Stomach (tissue), 9 donors: Measurements from ENCODE around the gene L3MBTL4. TPM values are rescaled to one million over a fixed set of nuclear protein-coding genes. Genes with fewer than 3 reads are reported as not detected.

ENCODE experiments used
- DNase-seq, 2 donors: peaks; one replicate each; pipeline versions ENCODE4 v3.0.0 to v3.0.0-alpha.2; 2013 to 2019
- H3K27ac ChIP-seq, 5 donors: fragments of 200-600 bp in 4 of 5; sonication (generic) in 4 of 5; one replicate each; pipeline ENCODE4 v1.5.1; 2013 to 2019; ENCODE audit warnings: mild to moderate bottlenecking in 1 of 5, moderate library complexity in 1 of 5
- H3K27me3 ChIP-seq, 3 donors: fragments of 200-600 bp; sonication (generic); one replicate each; pipeline ENCODE4 v1.5.1; 2017 to 2019; ENCODE audit warnings: mixed run types in 1 of 3
- H3K36me3 ChIP-seq, 4 donors: fragments of 200-600 bp; sonication (generic); 1 replicate in 3 of 4; 2 replicates in 1 of 4; pipeline ENCODE4 v1.5.1; 2016 to 2019
- H3K4me1 ChIP-seq, 4 donors: fragments of 200-600 bp; sonication (generic); one replicate each; pipeline ENCODE4 v1.5.1; 2016 to 2019
- H3K4me3 ChIP-seq, 4 donors: fragments of 200-600 bp; sonication (generic) in 3 of 4; one replicate each; pipeline ENCODE4 v1.5.1; 2016 to 2019; ENCODE audit warnings: mild to moderate bottlenecking in 1 of 4
- H3K9me3 ChIP-seq, 4 donors: fragments of 200-600 bp; sonication (generic); one replicate each; pipeline ENCODE4 v1.5.1; 2016 to 2019
- EP300 ChIP-seq: sonication (generic); formaldehyde crosslinking; IDR thresholded peaks from one replicate; pipeline ENCODE4 v1.6.1; 2017; ENCODE audit warnings: antibody characterized with exemption
- POLR2A ChIP-seq, 4 donors: fragments of 450-650 bp; IDR thresholded peaks; one replicate each; pipeline ENCODE4 v1.6.1; 2016; ENCODE audit warnings: antibody characterized with exemption in 4 of 4, control low read depth in 2 of 4, mild to moderate bottlenecking in 1 of 4, moderate library complexity in 1 of 4
- POLR2AphosphoS5 ChIP-seq, 3 donors: sonication (generic); formaldehyde crosslinking; IDR thresholded peaks; one replicate each; pipeline ENCODE4 v1.6.1; 2016; ENCODE audit warnings: antibody characterized with exemption in 3 of 3
- WGBS, 5 donors: extraction: QIAGEN DNeasy Blood & Tissue Kit in 3 of 5; methylation state at CpG; one replicate each; pipeline versions ENCODE4 v1.1.5 to v1.1.7; 2013 to 2018; 5-methylcytosine and 5-hydroxymethylcytosine counted together
- intact Hi-C: fragments of 100-400 bp; cut with DNase I; formaldehyde crosslinking; loops from one replicate; pipeline ENCODE4 v1.15.1; 2023; ENCODE audit warnings: low total_unique reads
- polyA plus RNA-seq, 3 donors: library from polyadenylated mRNA; stranded (reverse); fragments of 200-250 nt; gene quantifications; one replicate each; pipeline ENCODE4 v1.2.3, GENCODE V29; 2013
- total RNA-seq, 5 donors: library from RNA; depleted of rRNA; stranded (reverse); fragments of >200 nt; gene quantifications; one replicate each; pipeline versions ENCODE4 v1.1.0 to v1.2.3, GENCODE V29; 2014 to 2016
- TF ChIP-seq, protein P1 (sequence below), 7 experiments: fragments of 450-650 bp in 4 of 7; fragments of 200-600 bp in 3 of 7; sonication (generic) in 3 of 7; IDR thresholded peaks; one replicate each; pipeline ENCODE4 v1.5.1; 2016 to 2019; ENCODE audit warnings: antibody characterized with exemption in 7 of 7, control low read depth in 2 of 7, mild to moderate bottlenecking in 1 of 7
- donor health status: healthy with polysubstance abuse.
- donor health status: Bipolar disorder and iron deficiency.
- donor health status: healthy.

The L3MBTL4 gene
- total and polyA plus RNA-seq, 8 donors, result 1.9 to 23.3 (median 7.6) TPM

DNA sequence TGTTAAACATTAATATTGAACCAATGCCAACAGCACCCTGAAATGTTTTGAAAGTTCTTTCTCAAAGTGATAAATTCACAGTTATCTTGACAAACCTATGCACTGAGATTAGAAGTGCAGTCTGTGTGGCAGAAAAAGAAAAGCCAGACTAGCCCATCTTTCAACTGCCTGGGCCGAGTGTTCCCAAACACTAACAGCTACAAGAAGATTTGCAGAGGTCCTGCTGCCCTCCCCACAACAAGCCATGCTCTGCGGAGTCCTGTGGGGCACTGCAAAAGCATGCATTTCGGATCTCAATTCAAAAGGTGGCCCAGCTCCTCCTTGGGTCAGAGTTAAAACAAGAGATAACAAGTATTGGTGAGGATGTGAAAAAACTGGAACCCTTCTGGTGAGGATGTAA lies 311.0 kb downstream of the L3MBTL4 start:
- Histone ChIP-seq H3K36me3 (no peaks in the 10 kb centered on the region), H3K9me3 (no peaks in the 10 kb centered on the region), H3K27ac (no peak overlapping the region), H3K27me3 (no peaks in the 10 kb centered on the region), H3K4me1 (peaks cover 0 to 8% (median 3%) of the 10 kb centered on the region in 4 donors), H3K4me3 (no peak overlapping the region)
- no peak for TF ChIP-seq POLR2A (IDR thresholded peaks at IDR 0.05)
- TF ChIP-seq EP300, result no peak
- TF ChIP-seq POLR2AphosphoS5 (IDR thresholded peaks at IDR 0.05), result no peak
- TF ChIP-seq, protein P1, sequence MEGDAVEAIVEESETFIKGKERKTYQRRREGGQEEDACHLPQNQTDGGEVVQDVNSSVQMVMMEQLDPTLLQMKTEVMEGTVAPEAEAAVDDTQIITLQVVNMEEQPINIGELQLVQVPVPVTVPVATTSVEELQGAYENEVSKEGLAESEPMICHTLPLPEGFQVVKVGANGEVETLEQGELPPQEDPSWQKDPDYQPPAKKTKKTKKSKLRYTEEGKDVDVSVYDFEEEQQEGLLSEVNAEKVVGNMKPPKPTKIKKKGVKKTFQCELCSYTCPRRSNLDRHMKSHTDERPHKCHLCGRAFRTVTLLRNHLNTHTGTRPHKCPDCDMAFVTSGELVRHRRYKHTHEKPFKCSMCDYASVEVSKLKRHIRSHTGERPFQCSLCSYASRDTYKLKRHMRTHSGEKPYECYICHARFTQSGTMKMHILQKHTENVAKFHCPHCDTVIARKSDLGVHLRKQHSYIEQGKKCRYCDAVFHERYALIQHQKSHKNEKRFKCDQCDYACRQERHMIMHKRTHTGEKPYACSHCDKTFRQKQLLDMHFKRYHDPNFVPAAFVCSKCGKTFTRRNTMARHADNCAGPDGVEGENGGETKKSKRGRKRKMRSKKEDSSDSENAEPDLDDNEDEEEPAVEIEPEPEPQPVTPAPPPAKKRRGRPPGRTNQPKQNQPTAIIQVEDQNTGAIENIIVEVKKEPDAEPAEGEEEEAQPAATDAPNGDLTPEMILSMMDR (IDR thresholded peaks at IDR 0.05), result no peak
- intact Hi-C loops, result no loop called here
- WGBS, 5 donors, result 28 to 53% (median 37%) methylated on average over 3 of the region's 3 CpGs
- DNase-seq, result no peak

DNA sequence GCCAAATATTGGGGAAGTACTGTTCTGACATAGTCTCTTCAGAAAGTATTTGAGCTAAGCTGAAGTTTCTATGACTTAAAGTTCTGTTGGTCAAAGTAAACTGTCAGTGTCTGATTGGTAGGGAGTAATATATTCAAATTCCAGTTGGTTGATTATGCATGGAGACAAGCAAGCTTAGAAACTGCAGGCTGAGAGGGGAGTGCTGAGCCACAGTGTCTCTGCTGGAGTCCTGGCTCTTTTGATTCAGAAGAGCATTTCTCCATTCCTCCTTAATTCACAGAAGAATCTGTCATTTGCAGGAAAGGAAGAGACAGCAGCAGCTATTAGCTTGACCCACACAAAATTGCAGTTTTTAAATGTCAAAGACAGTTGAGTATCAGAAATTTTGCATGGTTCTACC lies 318.0 kb downstream of the L3MBTL4 start:
- no peak for DNase-seq
- no peak for TF ChIP-seq POLR2A (IDR thresholded peaks at IDR 0.05)
- no peak for TF ChIP-seq POLR2AphosphoS5 (IDR thresholded peaks at IDR 0.05)
- TF ChIP-seq EP300, result no peak
- TF ChIP-seq, protein P1 (IDR thresholded peaks at IDR 0.05), result no peak
- no peaks in the 10 kb centered on the region for H3K27me3 ChIP-seq
- peaks cover 0 to 10% (median 7%) of the 10 kb centered on the region in 4 donors for H3K36me3 ChIP-seq
- H3K4me3 ChIP-seq, result no peak overlapping the region
- no peaks in the 10 kb centered on the region for H3K9me3 ChIP-seq
- H3K27ac ChIP-seq, result no peak overlapping the region
- no peaks in the 10 kb centered on the region for H3K4me1 ChIP-seq
- intact Hi-C loops, result no loop called here

DNA sequence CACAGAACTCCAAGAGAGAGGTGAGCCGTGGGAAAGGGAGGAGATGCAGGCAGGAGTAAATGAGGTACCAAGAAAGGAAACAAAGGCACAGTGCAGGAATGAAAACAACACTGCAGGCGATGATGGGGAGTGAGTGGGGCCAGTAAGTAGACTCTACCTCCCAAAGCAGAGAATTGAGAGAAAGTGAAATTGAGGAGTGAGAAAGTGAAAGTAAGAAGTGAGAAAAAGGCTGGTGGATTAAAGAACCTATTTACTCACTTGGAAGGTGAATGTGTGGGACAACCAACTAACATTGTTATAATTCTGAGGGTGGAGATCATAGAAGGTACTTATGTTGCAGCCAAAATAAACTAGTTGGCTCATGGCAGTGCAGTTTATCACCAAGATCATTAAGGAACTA lies 326.3 kb downstream of the L3MBTL4 start:
- 84 to 92% (median 88%) methylated on average over 2 of the region's 2 CpGs for WGBS, 5 donors
- TF ChIP-seq POLR2A (IDR thresholded peaks at IDR 0.05), result no peak
- TF ChIP-seq EP300, result no peak
- TF ChIP-seq POLR2AphosphoS5 (IDR thresholded peaks at IDR 0.05), result no peak
- TF ChIP-seq, protein P1 (IDR thresholded peaks at IDR 0.05), result no peak

DNA sequence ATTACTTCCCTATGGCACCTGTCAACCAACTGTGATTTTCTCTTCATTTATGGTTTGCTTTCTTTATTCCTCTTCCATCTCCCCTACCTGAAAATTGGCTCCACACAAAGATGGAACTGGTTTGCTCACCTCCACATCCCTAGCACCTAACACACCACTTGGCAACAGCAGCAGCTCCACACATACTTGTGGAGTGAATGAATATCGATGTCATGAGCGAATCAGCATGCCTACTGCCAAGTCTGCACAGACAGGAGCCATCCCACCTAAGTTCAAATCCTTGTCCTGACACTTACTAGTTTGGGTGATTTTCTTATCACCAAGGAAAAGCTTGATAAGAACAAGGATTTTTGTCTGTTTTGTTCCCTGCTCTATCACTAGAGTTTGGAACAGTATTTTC lies 328.0 kb downstream of the L3MBTL4 start:
- Histone ChIP-seq H3K4me3 (no peak overlapping the region), H3K36me3 (peaks cover 0 to 5% (median 2%) of the 10 kb centered on the region in 4 donors), H3K27ac (no peak overlapping the region), H3K9me3 (no peaks in the 10 kb centered on the region), H3K27me3 (no peaks in the 10 kb centered on the region), H3K4me1 (no peaks in the 10 kb centered on the region)
- TF ChIP-seq, protein P1 (IDR thresholded peaks at IDR 0.05), result no peak
- TF ChIP-seq POLR2A (IDR thresholded peaks at IDR 0.05) (no peak), POLR2AphosphoS5 (IDR thresholded peaks at IDR 0.05) (no peak), EP300 (no peak)
- 95 to 97% (median 96%) methylated on average over 2 of the region's 2 CpGs for WGBS, 5 donors
- DNase-seq, result no peak
- intact Hi-C loops, result no loop called here

More for the DNA sequence above, 326.3 kb downstream of the L3MBTL4 start:
- Histone ChIP-seq H3K36me3 (peaks cover 0 to 12% (median 8%) of the 10 kb centered on the region in 4 donors), H3K27me3 (no peaks in the 10 kb centered on the region), H3K4me3 (no peak overlapping the region), H3K9me3 (no peaks in the 10 kb centered on the region), H3K4me1 (no peaks in the 10 kb centered on the region), H3K27ac (no peak overlapping the region)
- DNase-seq, result no peak
- intact Hi-C loops, result no loop called here
